ENCODE results near the gene SFI1. TPM values are rescaled to one million over a fixed set of nuclear protein-coding genes. Genes with fewer than 3 reads are reported as not detected.
A peak's percentile ranks its signal among the peaks of the same experiment; 100 is the strongest.

The SFI1 gene
- total RNA-seq, 1 experiment from 2014 or later = 61.6 TPM

DNA sequence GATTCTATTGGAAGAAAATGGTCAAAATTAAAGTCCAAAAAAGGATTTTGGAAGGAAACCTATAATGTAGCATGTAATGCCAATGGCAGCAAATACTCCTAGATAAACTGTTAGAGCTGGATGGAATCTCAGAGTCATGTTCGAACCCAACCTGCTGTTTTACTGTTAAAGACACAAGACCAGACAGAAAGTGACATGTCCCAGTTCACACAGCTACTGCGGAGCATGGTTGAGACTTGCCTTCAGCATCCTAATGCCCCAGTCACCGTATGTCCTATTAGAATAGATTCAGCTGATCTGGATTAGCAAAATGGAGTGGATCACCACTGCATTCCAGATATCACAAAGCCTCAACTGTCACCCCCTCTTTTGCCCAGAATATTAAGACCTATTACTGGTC, 150.7 kb downstream of the SFI1 start:
- ChIA-PET CTCF (no interaction called here), POLR2A (ENCODE audit: low non-redundant PET) (no interaction called here)
- H3K27me3 ChIP-seq (replicated peaks; ENCODE audit: insufficient read depth, low read depth, low read length, poor library complexity) = no peaks in the 10 kb centered on the region
- H3K4me1 ChIP-seq (ENCODE audit: insufficient read depth, low read length, poor library complexity, severe bottlenecking) = no peaks in the 10 kb centered on the region
- H3K36me3 ChIP-seq (ENCODE audit: insufficient read depth, low read length, poor library complexity, severe bottlenecking) = peaks cover 6% of the 10 kb centered on the region
- TF ChIP-seq CTCF (conservative IDR thresholded peaks at IDR 0.05; ENCODE audit: low read depth, low read length) (no peak), EZH2 (IDR thresholded peaks at IDR 0.05; ENCODE audit: borderline replicate concordance, low read depth, low read length, poor library complexity, severe bottlenecking) (no peak)
- H3K4me3 ChIP-seq (ENCODE audit: low read depth, low read length, poor library complexity, severe bottlenecking) = no peak overlapping the region
- intact Hi-C loops (cut with micrococcal nuclease; ENCODE audit: unreplicated experiment) = no loop called here
- no peak overlapping the region for H3K27ac ChIP-seq (ENCODE audit: low read depth, low read length, poor library complexity, severe bottlenecking)
- no TSS peak for BruUV-seq (replicated peaks)
- H3K9me3 ChIP-seq (ENCODE audit: low read depth, low read length, poor library complexity, severe bottlenecking) = no peaks in the 10 kb centered on the region
- no peak for DNase-seq (ENCODE audit: low spot score)

DNA sequence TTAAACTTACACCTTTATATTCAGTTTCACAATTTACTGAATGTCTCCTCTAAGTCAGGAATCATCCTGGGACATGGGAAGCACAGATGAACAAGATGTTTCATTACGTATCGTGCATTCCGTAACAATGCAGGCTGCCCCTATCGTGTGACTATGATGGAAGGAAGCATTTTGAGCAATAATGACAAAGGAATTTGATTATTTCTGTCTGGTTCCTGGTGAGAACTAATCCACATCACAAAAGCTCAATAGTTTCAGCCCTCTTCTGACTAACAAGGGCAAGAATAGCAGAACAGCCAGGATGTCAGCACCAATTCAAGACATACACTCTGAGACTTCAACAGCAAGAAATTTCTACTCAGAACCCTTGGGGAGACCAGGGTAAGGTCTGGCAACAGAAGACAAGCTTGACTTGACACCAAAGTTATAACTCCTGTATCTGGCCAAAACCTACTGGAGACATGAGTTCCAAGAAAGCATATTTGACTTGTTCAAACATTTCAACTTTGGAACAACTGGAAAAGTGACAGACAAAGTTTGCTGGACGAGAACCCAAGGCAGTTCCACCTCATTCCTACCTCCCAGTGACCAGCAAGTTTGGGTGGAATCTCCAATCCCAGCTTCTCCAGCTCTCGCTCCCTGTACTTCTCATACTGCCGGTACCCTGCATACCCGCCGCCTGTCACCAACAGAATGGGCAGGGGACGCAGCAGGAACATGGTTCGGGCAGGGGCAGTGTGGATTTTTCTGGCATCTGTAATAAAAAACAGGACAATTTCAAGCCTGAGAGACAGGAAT, 151.4 kb downstream of the SFI1 start:
- DNase-seq (ENCODE audit: low spot score) = no peak
- CTCF ChIA-PET = no interaction called here
- TF ChIP-seq CTCF (conservative IDR thresholded peaks at IDR 0.05; ENCODE audit: low read depth, low read length) (no peak), EZH2 (IDR thresholded peaks at IDR 0.05; ENCODE audit: borderline replicate concordance, low read depth, low read length, poor library complexity, severe bottlenecking) (no peak)
- BruUV-seq (replicated peaks) = TSS peak; percentile 19
- H3K9me3 ChIP-seq (ENCODE audit: low read depth, low read length, poor library complexity, severe bottlenecking) = no peaks in the 10 kb centered on the region
- H3K36me3 ChIP-seq (ENCODE audit: insufficient read depth, low read length, poor library complexity, severe bottlenecking) = peaks cover 6% of the 10 kb centered on the region
- POLR2A ChIA-PET (ENCODE audit: low non-redundant PET) = no interaction called here
- H3K27ac ChIP-seq (ENCODE audit: low read depth, low read length, poor library complexity, severe bottlenecking) = no peak overlapping the region
- H3K4me3 ChIP-seq (ENCODE audit: low read depth, low read length, poor library complexity, severe bottlenecking) = no peak overlapping the region
- H3K27me3 ChIP-seq (replicated peaks; ENCODE audit: insufficient read depth, low read depth, low read length, poor library complexity) = no peaks in the 10 kb centered on the region
- intact Hi-C loops (cut with micrococcal nuclease; ENCODE audit: unreplicated experiment) = no loop called here
- H3K4me1 ChIP-seq (ENCODE audit: insufficient read depth, low read length, poor library complexity, severe bottlenecking) = no peaks in the 10 kb centered on the region

- TF ChIP-seq CTCF (conservative IDR thresholded peaks at IDR 0.05; ENCODE audit: low read depth, low read length) (no peak), EZH2 (IDR thresholded peaks at IDR 0.05; ENCODE audit: borderline replicate concordance, low read depth, low read length, poor library complexity, severe bottlenecking) (no peak)
- no peak for DNase-seq (ENCODE audit: low spot score)
- CTCF ChIA-PET = interaction anchor here (0.6 to 0.7 kb wide), 2 partner anchors 86 to 320 kb away, joined by 3 to 10 read pairs; no protein-coding TSS in a partner anchor
Measured at GRCh38 chr22:31650391-31650790, 154.1 kb downstream of the SFI1 start.

More at GRCh38 chr22:31650391-31650790, 154.1 kb downstream of the SFI1 start:
- intact Hi-C loops (cut with micrococcal nuclease; ENCODE audit: unreplicated experiment) = no loop called here
- Histone ChIP-seq H3K27me3 (replicated peaks; ENCODE audit: insufficient read depth, low read depth, low read length, poor library complexity) (no peaks in the 10 kb centered on the region), H3K4me1 (ENCODE audit: insufficient read depth, low read length, poor library complexity, severe bottlenecking) (no peaks in the 10 kb centered on the region), H3K9me3 (ENCODE audit: low read depth, low read length, poor library complexity, severe bottlenecking) (no peaks in the 10 kb centered on the region), H3K36me3 (ENCODE audit: insufficient read depth, low read length, poor library complexity, severe bottlenecking) (peaks cover 6% of the 10 kb centered on the region), H3K4me3 (ENCODE audit: low read depth, low read length, poor library complexity, severe bottlenecking) (no peak overlapping the region), H3K27ac (ENCODE audit: low read depth, low read length, poor library complexity, severe bottlenecking) (no peak overlapping the region)
- no TSS peak for BruUV-seq (replicated peaks)
- POLR2A ChIA-PET (ENCODE audit: low non-redundant PET) = interaction anchor here (0.7 kb wide), 1 partner anchor 19 kb away, joined by 3 read pairs; no protein-coding TSS in a partner anchor
